SK-N-SH treated with all-trans-retinoic acid at 6 μM for 48 hours (cell line): ENCODE results near the gene CHPF.

Experiments used
- OSR1 ChIP-seq: fragments of 250-450 bp; sonication (Bioruptor Pico); IDR thresholded peaks from 2 replicates; pipeline ENCODE4 v1.8.0; 2022; ENCODE audit warnings: moderate library complexity, mild to moderate bottlenecking, inconsistent platforms
- PATZ1 ChIP-seq: fragments of 250-450 bp; sonication (Bioruptor Pico); IDR thresholded peaks from 2 replicates; pipeline ENCODE4 v1.8.0; 2020; ENCODE audit warnings: mild to moderate bottlenecking, moderate library complexity, borderline replicate concordance
- TOX ChIP-seq: fragments of 250-450 bp; sonication (Bioruptor Pico); IDR thresholded peaks from 2 replicates; pipeline ENCODE4 v1.8.0; 2021; ENCODE audit warnings: mild to moderate bottlenecking, moderate library complexity, borderline replicate concordance
- ZFP3 ChIP-seq: fragments of 250-450 bp; sonication (Bioruptor Pico); IDR thresholded peaks from 2 replicates; pipeline ENCODE4 v1.5.0; 2020; ENCODE audit warnings: mild to moderate bottlenecking, moderate library complexity
- ZNF565 ChIP-seq: fragments of 450-650 bp; formaldehyde crosslinking; conservative IDR thresholded peaks from 2 replicates; pipeline ENCODE4 v1.5.0; 2020; ENCODE audit warnings: low read depth, mild to moderate bottlenecking, moderate library complexity
- ZNF70 ChIP-seq: fragments of 450-650 bp; formaldehyde crosslinking; IDR thresholded peaks from 2 replicates; pipeline ENCODE4 v1.5.0; 2020; ENCODE audit warnings: mild to moderate bottlenecking, moderate library complexity

GRCh38 chr2:219554350-219554749 lies 10.7 kb upstream of the CHPF start:
- TF ChIP-seq PATZ1 (CRISPR knock-in tag) (no peak), ZNF70 (CRISPR knock-in tag) (no peak), TOX (CRISPR knock-in tag) (no peak), OSR1 (no peak), ZNF565 (CRISPR knock-in tag) (no peak), ZFP3 (CRISPR knock-in tag) (no peak)
